ENCODE results near the gene TMPRSS3. TPM values are rescaled to one million over a fixed set of nuclear protein-coding genes. Genes with fewer than 3 reads are reported as not detected.

The TMPRSS3 gene
- total RNA-seq, 2 experiments from 2014 or later, result 9.9 to 10.1 TPM

- Mint-ChIP-seq H3K9me3 (ENCODE audit: insufficient read depth) (no peaks in the 10 kb centered on the region), H3K27me3 (ENCODE audit: low read depth) (peaks cover 18% of the 10 kb centered on the region), H3K27ac (no peak overlapping the region), H3K4me1 (ENCODE audit: low read depth) (peaks cover 11% of the 10 kb centered on the region), H3K36me3 (ENCODE audit: low read depth) (no peaks in the 10 kb centered on the region), H3K4me3 (no peak overlapping the region)
- POLR2A ChIA-PET, result interaction anchor here (1.3 kb wide), 2 partner anchors 65 to 80 kb away, joined by 3 to 4 read pairs; no protein-coding TSS in a partner anchor
- DNase-seq (no peak), ATAC-seq (no peak)
- CTCF ChIA-PET, result interaction anchor here (0.6 to 3.7 kb wide), 18 partner anchors 10 to 198 kb away, joined by 3 to 16 read pairs (median 4); partner anchors contain the start of genes TFF1 and UBASH3A
Measured at GRCh38 chr21:42338729-42339715, 56.8 kb downstream of the TMPRSS3 start.

- DNase-seq, result peak; percentile 88
- Mint-ChIP-seq H3K36me3 (ENCODE audit: low read depth) (no peaks in the 10 kb centered on the region), H3K9me3 (ENCODE audit: insufficient read depth) (no peaks in the 10 kb centered on the region), H3K27me3 (ENCODE audit: low read depth) (peaks cover 18% of the 10 kb centered on the region), H3K4me3 (no peak overlapping the region), H3K27ac (peak overlapping the region; percentile 49), H3K4me1 (ENCODE audit: low read depth) (peaks cover 11% of the 10 kb centered on the region)
- peak; percentile 99 for ATAC-seq
- POLR2A ChIA-PET, result interaction anchor here (1.3 kb wide), 2 partner anchors 66 to 79 kb away, joined by 3 to 4 read pairs; no protein-coding TSS in a partner anchor
- CTCF ChIA-PET, result interaction anchor here (0.6 to 4.0 kb wide), 27 partner anchors 13 to 220 kb away, joined by 3 to 18 read pairs (median 4); partner anchors contain the start of genes TFF1 and UBASH3A
Measured at GRCh38 chr21:42337830-42338728, 57.8 kb downstream of the TMPRSS3 start.

GRCh38 chr21:42337276-42337675 is 58.6 kb downstream of the TMPRSS3 start:
- no peaks in the 10 kb centered on the region for H3K9me3 Mint-ChIP-seq (ENCODE audit: insufficient read depth)
- no peak overlapping the region for H3K4me3 Mint-ChIP-seq
- ATAC-seq, result no peak
- H3K27ac Mint-ChIP-seq, result no peak overlapping the region
- H3K27me3 Mint-ChIP-seq (ENCODE audit: low read depth), result peaks cover 24% of the 10 kb centered on the region
- no peak for DNase-seq
- ChIA-PET CTCF (interaction anchor here (0.6 to 4.0 kb wide), 16 partner anchors 12 to 220 kb away, joined by 3 to 18 read pairs (median 4); partner anchors contain the start of gene UBASH3A), POLR2A (no interaction called here)
- peaks cover 11% of the 10 kb centered on the region for H3K4me1 Mint-ChIP-seq (ENCODE audit: low read depth)
- no peaks in the 10 kb centered on the region for H3K36me3 Mint-ChIP-seq (ENCODE audit: low read depth)

GRCh38 chr21:42336054-42336453 is 59.8 kb downstream of the TMPRSS3 start:
- peaks cover 7% of the 10 kb centered on the region for H3K9me3 Mint-ChIP-seq (ENCODE audit: insufficient read depth)
- ATAC-seq (no peak), DNase-seq (no peak)
- no peak overlapping the region for H3K27ac Mint-ChIP-seq
- H3K4me3 Mint-ChIP-seq, result no peak overlapping the region
- H3K36me3 Mint-ChIP-seq (ENCODE audit: low read depth), result no peaks in the 10 kb centered on the region
- peaks cover 33% of the 10 kb centered on the region for H3K27me3 Mint-ChIP-seq (ENCODE audit: low read depth)
- ChIA-PET POLR2A (interaction anchor here (1.2 kb wide), 1 partner anchor 68 kb away, joined by 4 read pairs; the partner anchor contains the start of gene UBASH3A), CTCF (interaction anchor here (1.1 to 4.0 kb wide), 6 partner anchors 11 to 190 kb away, joined by 3 to 18 read pairs (median 4); partner anchors contain the start of gene UBASH3A)
- peaks cover 11% of the 10 kb centered on the region for H3K4me1 Mint-ChIP-seq (ENCODE audit: low read depth)

GRCh38 chr21:42332557-42333317 is 63.1 kb downstream of the TMPRSS3 start:
- no peak overlapping the region for H3K27ac Mint-ChIP-seq
- ATAC-seq (no peak), DNase-seq (no peak)
- peaks cover 7% of the 10 kb centered on the region for H3K9me3 Mint-ChIP-seq (ENCODE audit: insufficient read depth)
- peaks cover 4% of the 10 kb centered on the region for H3K4me1 Mint-ChIP-seq (ENCODE audit: low read depth)
- no peak overlapping the region for H3K4me3 Mint-ChIP-seq
- no peaks in the 10 kb centered on the region for H3K36me3 Mint-ChIP-seq (ENCODE audit: low read depth)
- ChIA-PET POLR2A (no interaction called here), CTCF (no interaction called here)
- peaks cover 43% of the 10 kb centered on the region for H3K27me3 Mint-ChIP-seq (ENCODE audit: low read depth)

GRCh38 chr21:42331660-42332059 is 64.2 kb downstream of the TMPRSS3 start:
- no peak for ATAC-seq
- ChIA-PET POLR2A (no interaction called here), CTCF (interaction anchor here (2.0 kb wide), 1 partner anchor 187 kb away, joined by 7 read pairs; no protein-coding TSS in a partner anchor)
- Mint-ChIP-seq H3K27me3 (ENCODE audit: low read depth) (peaks cover 35% of the 10 kb centered on the region), H3K27ac (no peak overlapping the region), H3K4me1 (ENCODE audit: low read depth) (no peaks in the 10 kb centered on the region), H3K9me3 (ENCODE audit: insufficient read depth) (peaks cover 7% of the 10 kb centered on the region), H3K36me3 (ENCODE audit: low read depth) (no peaks in the 10 kb centered on the region), H3K4me3 (no peak overlapping the region)
- DNase-seq, result no peak

- no peak overlapping the region for H3K4me3 Mint-ChIP-seq
- ATAC-seq, result no peak
- no peak for DNase-seq
- H3K9me3 Mint-ChIP-seq (ENCODE audit: insufficient read depth), result peaks cover 7% of the 10 kb centered on the region
- peaks cover 34% of the 10 kb centered on the region for H3K27me3 Mint-ChIP-seq (ENCODE audit: low read depth)
- ChIA-PET CTCF (interaction anchor here (2.0 to 2.1 kb wide), 2 partner anchors 21 to 186 kb away, joined by 7 to 8 read pairs; no protein-coding TSS in a partner anchor), POLR2A (no interaction called here)
- no peaks in the 10 kb centered on the region for H3K4me1 Mint-ChIP-seq (ENCODE audit: low read depth)
- H3K27ac Mint-ChIP-seq, result no peak overlapping the region
- H3K36me3 Mint-ChIP-seq (ENCODE audit: low read depth), result no peaks in the 10 kb centered on the region
Measured at GRCh38 chr21:42330380-42331371, 65.2 kb downstream of the TMPRSS3 start.

GRCh38 chr21:42324896-42325295 is 71.0 kb downstream of the TMPRSS3 start:
- Mint-ChIP-seq H3K27ac (no peak overlapping the region), H3K27me3 (ENCODE audit: low read depth) (peaks cover 22% of the 10 kb centered on the region), H3K4me3 (no peak overlapping the region), H3K4me1 (ENCODE audit: low read depth) (no peaks in the 10 kb centered on the region), H3K36me3 (ENCODE audit: low read depth) (no peaks in the 10 kb centered on the region), H3K9me3 (ENCODE audit: insufficient read depth) (no peaks in the 10 kb centered on the region)
- ChIA-PET CTCF (interaction anchor here (0.7 to 1.7 kb wide), 3 partner anchors 12 to 79 kb away, joined by 3 to 5 read pairs (median 3); partner anchors contain the start of gene UBASH3A), POLR2A (no interaction called here)
- ATAC-seq, result no peak
- DNase-seq, result no peak

Measured in activated CD8-positive, alpha-beta T cell treated with anti-CD3 and anti-CD28 coated beads, Interleukin-2, amount 10 ng/mL, durations not matched to agents 7 days and 5 days (primary cell).